ENCODE measurements around the gene NGEF.
A peak's percentile ranks its signal among the peaks of the same experiment; 100 is the strongest.

Gene NGEF

GRCh38 chr2:232885264-232885961, 127.6 kb downstream of the NGEF start:
- no peak for DNase-seq (ENCODE audit: low read depth in 2 of 2)

- no peak for DNase-seq (ENCODE audit: low read depth in 2 of 2)
Observed at GRCh38 chr2:232884549-232885263, 128.3 kb downstream of the NGEF start.

- no peak for DNase-seq (ENCODE audit: low read depth in 2 of 2)
Observed at GRCh38 chr2:232884001-232884421, 129.0 kb downstream of the NGEF start.

GRCh38 chr2:232883116-232883721, 129.8 kb downstream of the NGEF start:
- no peak for DNase-seq (ENCODE audit: low read depth in 2 of 2)

GRCh38 chr2:232882505-232883115, 130.4 kb downstream of the NGEF start:
- no peak for DNase-seq (ENCODE audit: low read depth in 2 of 2)

- no peak for DNase-seq (ENCODE audit: low read depth in 2 of 2)
Observed at GRCh38 chr2:232882085-232882484, 131.0 kb downstream of the NGEF start.

GRCh38 chr2:232880764-232881351, 132.2 kb downstream of the NGEF start:
- no peak for DNase-seq (ENCODE audit: low read depth in 2 of 2)

GRCh38 chr2:232879618-232880494, 133.2 kb downstream of the NGEF start:
- DNase-seq (ENCODE audit: low read depth in 2 of 2): no peak

GRCh38 chr2:232878855-232879617, 134.0 kb downstream of the NGEF start:
- DNase-seq (ENCODE audit: low read depth in 2 of 2): no peak

GRCh38 chr2:232877940-232878511, 135.0 kb downstream of the NGEF start:
- DNase-seq (ENCODE audit: low read depth in 2 of 2): no peak

- no peak for DNase-seq (ENCODE audit: low read depth in 2 of 2)
Observed at GRCh38 chr2:232876978-232877441, 136.0 kb downstream of the NGEF start.

- peak in 1 of 2 donors; percentile 31 for DNase-seq (ENCODE audit: low read depth in 2 of 2)
Observed at GRCh38 chr2:232876161-232876977, 136.7 kb downstream of the NGEF start.

- DNase-seq (ENCODE audit: low read depth in 2 of 2): no peak
Observed at GRCh38 chr2:232875256-232876121, 137.6 kb downstream of the NGEF start.

- no peak for DNase-seq (ENCODE audit: low read depth in 2 of 2)
Observed at GRCh38 chr2:232874677-232875223, 138.3 kb downstream of the NGEF start.

- no peak for DNase-seq (ENCODE audit: low read depth in 2 of 2)
Observed at GRCh38 chr2:232873909-232874641, 139.0 kb downstream of the NGEF start.

- no peak for DNase-seq (ENCODE audit: low read depth in 2 of 2)
Observed at GRCh38 chr2:232873292-232873908, 139.7 kb downstream of the NGEF start.

GRCh38 chr2:232872826-232873225, 140.2 kb downstream of the NGEF start:
- no peak for DNase-seq (ENCODE audit: low read depth in 2 of 2)

All from activated CD4-positive, alpha-beta T cell treated with anti-CD3 and anti-CD28 coated beads for 24 hours (primary cell).